ENCODE data around the gene NUP50.

The NUP50 gene

DNA sequence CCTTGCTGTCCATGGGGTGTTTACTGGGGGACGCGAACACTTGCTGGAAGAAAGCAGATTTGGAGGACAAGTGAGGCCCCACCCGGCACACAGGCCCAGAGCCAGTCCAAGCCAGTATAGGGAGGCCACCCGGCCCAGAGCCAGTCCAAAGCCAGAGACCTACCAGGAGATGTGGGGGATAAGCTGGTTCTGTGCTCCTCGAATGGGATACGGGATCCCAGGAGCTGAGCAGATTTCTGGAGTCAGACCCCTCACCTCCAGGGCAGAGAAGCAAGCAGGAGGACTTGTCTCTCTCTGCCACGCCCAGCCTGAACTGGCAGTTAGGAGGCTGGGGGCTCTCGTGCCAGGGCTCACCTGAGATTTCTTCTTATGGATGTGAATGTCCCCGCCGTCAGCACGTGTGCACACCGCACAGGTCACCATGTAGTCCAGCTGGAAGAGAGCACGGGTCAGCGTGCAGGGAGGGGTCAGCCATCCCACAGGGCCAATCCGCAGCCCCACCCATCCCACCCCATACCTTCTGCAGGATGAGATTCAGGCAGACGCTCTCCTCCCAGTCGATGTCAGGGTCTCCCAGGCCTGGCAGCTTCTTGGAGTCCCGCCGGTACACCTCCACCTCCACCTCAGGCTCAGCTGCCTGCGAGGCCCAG lies 41.7 kb downstream of the NUP50 start:
- TF ChIP-seq CTCF (IDR thresholded peaks at IDR 0.05) = no peak
- no peak overlapping the region for H2AFZ ChIP-seq
- no peaks in the 10 kb centered on the region for H3K27me3 ChIP-seq (ENCODE audit: control insufficient read depth, insufficient read depth, low read length)
- peaks cover 6% of the 10 kb centered on the region for H3K4me1 ChIP-seq
- H3K4me2 ChIP-seq (ENCODE audit: low read length) = no peak overlapping the region
- H3K79me2 ChIP-seq = no peaks in the 10 kb centered on the region
- no peak overlapping the region for H3K9ac ChIP-seq
- no peak overlapping the region for H3K4me3 ChIP-seq (ENCODE audit: low read depth, low read length)
- H3K36me3 ChIP-seq (ENCODE audit: control insufficient read depth, insufficient read depth, low read length) = no peaks in the 10 kb centered on the region
- H3K9me3 ChIP-seq (ENCODE audit: control insufficient read depth, low read length) = no peaks in the 10 kb centered on the region
- no peak overlapping the region for H3K27ac ChIP-seq

GRCh38 chr22:45206233-45206632 lies 42.5 kb downstream of the NUP50 start:
- no peak for TF ChIP-seq CTCF (IDR thresholded peaks at IDR 0.05)
- H3K9me3 ChIP-seq (ENCODE audit: control insufficient read depth, low read length) = no peaks in the 10 kb centered on the region
- H3K36me3 ChIP-seq (ENCODE audit: control insufficient read depth, insufficient read depth, low read length) = no peaks in the 10 kb centered on the region
- no peaks in the 10 kb centered on the region for H3K27me3 ChIP-seq (ENCODE audit: control insufficient read depth, insufficient read depth, low read length)
- H2AFZ ChIP-seq = no peak overlapping the region
- no peak overlapping the region for H3K9ac ChIP-seq
- no peak overlapping the region for H3K27ac ChIP-seq
- H3K4me2 ChIP-seq (ENCODE audit: low read length) = no peak overlapping the region
- H3K4me1 ChIP-seq = peaks cover 6% of the 10 kb centered on the region
- H3K79me2 ChIP-seq = no peaks in the 10 kb centered on the region
- no peak overlapping the region for H3K4me3 ChIP-seq (ENCODE audit: low read depth, low read length)

DNA sequence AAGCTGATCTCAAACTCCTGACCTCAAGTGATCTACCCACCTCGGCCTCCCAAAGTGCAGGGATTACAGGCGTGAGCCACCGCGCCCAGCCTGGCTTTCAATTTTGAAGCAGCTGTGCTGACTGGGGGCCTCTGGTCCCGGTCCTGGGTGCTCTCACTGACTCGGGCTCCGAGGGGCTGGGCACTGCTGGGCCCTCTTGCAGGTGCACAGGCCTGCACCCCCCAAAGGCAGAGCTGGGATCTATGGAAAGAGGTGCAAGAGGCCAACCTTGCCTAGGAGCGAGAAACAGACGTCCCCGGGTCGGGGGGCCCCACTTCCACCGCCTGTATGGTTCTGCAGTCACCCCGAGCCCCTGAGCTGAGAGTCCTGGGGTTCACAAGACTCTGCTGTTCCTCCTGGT lies 43.8 kb downstream of the NUP50 start:
- Histone ChIP-seq H3K27ac (no peak overlapping the region), H3K79me2 (no peaks in the 10 kb centered on the region), H3K4me2 (ENCODE audit: low read length) (no peak overlapping the region), H3K27me3 (ENCODE audit: control insufficient read depth, insufficient read depth, low read length) (no peaks in the 10 kb centered on the region), H3K9me3 (ENCODE audit: control insufficient read depth, low read length) (no peaks in the 10 kb centered on the region), H3K4me3 (ENCODE audit: low read depth, low read length) (no peak overlapping the region), H3K9ac (no peak overlapping the region), H3K4me1 (no peaks in the 10 kb centered on the region), H3K36me3 (ENCODE audit: control insufficient read depth, insufficient read depth, low read length) (no peaks in the 10 kb centered on the region), H2AFZ (no peak overlapping the region)
- TF ChIP-seq CTCF (IDR thresholded peaks at IDR 0.05) = no peak

- no peaks in the 10 kb centered on the region for H3K79me2 ChIP-seq
- no peaks in the 10 kb centered on the region for H3K27me3 ChIP-seq (ENCODE audit: control insufficient read depth, insufficient read depth, low read length)
- no peak overlapping the region for H3K9ac ChIP-seq
- H3K4me2 ChIP-seq (ENCODE audit: low read length) = no peak overlapping the region
- no peak overlapping the region for H3K4me3 ChIP-seq (ENCODE audit: low read depth, low read length)
- no peaks in the 10 kb centered on the region for H3K4me1 ChIP-seq
- H3K27ac ChIP-seq = no peak overlapping the region
- no peak overlapping the region for H2AFZ ChIP-seq
- H3K36me3 ChIP-seq (ENCODE audit: control insufficient read depth, insufficient read depth, low read length) = no peaks in the 10 kb centered on the region
- TF ChIP-seq CTCF (IDR thresholded peaks at IDR 0.05) = no peak
- no peaks in the 10 kb centered on the region for H3K9me3 ChIP-seq (ENCODE audit: control insufficient read depth, low read length)
These were observed 44.4 kb downstream of the NUP50 start for GRCh38 chr22:45207981-45208664.

DNA sequence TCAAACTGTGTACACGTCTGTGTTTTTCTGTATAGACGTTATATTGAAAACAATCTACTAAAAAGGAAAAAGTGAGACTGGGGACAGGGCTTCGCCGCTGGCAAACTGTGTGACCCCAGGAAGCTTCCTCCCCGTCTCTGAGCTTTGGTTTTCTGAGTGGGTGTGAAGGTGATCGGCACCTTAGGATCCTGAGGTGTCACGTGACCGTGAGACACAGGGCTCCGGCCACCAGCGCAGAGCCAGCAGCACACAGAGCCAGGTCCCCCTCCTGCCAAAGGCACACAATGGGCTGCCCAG lies 44.9 kb downstream of the NUP50 start:
- Histone ChIP-seq H3K27ac (no peak overlapping the region), H3K4me2 (ENCODE audit: low read length) (no peak overlapping the region), H3K4me3 (ENCODE audit: low read depth, low read length) (no peak overlapping the region), H3K4me1 (no peaks in the 10 kb centered on the region), H3K9me3 (ENCODE audit: control insufficient read depth, low read length) (no peaks in the 10 kb centered on the region), H2AFZ (no peak overlapping the region), H3K79me2 (no peaks in the 10 kb centered on the region), H3K9ac (no peak overlapping the region), H3K27me3 (ENCODE audit: control insufficient read depth, insufficient read depth, low read length) (no peaks in the 10 kb centered on the region), H3K36me3 (ENCODE audit: control insufficient read depth, insufficient read depth, low read length) (no peaks in the 10 kb centered on the region)
- TF ChIP-seq CTCF (IDR thresholded peaks at IDR 0.05) = no peak

Data from parathyroid adenoma (tissue), 2 donors.